ENCODE measurements around the gene IL17RA.

The IL17RA gene

DNA sequence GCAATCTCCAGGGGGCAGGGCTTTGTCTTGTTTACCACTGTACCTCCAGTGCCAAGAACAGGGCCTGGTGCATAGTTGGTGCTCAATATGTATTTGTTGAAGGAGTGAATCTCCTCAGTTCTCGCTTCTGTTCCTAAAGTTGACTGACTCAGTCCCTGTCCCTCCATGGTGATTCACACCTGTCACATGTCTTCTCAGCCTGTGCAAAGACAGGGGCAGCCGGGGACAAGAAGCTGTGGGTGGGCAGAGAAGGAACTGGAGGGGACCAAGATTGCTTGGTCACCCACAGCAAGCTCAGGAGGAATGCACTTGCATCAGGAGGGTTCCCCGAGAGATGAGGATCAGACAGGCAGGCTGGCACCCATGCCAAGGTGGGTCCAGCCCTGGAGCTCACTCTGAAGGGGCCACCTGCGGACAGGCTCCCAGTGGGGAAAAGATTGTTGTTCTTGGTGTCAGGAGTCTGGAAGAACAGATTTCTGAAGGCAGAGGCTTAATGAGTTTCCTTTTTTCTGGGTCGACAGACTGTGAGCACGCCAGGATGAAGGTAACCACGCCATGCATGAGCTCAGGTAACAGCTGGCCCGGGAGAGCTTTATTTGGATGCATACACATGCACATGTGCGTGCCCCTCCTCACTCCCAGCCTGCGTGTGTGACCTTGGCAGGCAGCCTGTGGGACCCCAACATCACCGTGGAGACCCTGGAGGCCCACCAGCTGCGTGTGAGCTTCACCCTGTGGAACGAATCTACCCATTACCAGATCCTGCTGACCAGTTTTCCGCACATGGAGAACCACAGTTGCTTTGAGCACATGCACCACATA lies 16.9 kb downstream of the IL17RA start:
- TF ChIP-seq TAF1 (IDR thresholded peaks at IDR 0.05; ENCODE audit: borderline replicate concordance, insufficient read depth, low read length) = no peak
- TF ChIP-seq FOXP2 (optimal IDR thresholded peaks at IDR 0.05; ENCODE audit: borderline replicate concordance, extremely low read depth, extremely low read length, insufficient read depth) = no peak
- no peak for TF ChIP-seq SIN3A (IDR thresholded peaks at IDR 0.05; ENCODE audit: borderline replicate concordance, insufficient read depth, low read length)
- no peak for TF ChIP-seq POLR2AphosphoS5 (IDR thresholded peaks at IDR 0.05; ENCODE audit: low read depth, low read length)
- TF ChIP-seq, protein P1, sequence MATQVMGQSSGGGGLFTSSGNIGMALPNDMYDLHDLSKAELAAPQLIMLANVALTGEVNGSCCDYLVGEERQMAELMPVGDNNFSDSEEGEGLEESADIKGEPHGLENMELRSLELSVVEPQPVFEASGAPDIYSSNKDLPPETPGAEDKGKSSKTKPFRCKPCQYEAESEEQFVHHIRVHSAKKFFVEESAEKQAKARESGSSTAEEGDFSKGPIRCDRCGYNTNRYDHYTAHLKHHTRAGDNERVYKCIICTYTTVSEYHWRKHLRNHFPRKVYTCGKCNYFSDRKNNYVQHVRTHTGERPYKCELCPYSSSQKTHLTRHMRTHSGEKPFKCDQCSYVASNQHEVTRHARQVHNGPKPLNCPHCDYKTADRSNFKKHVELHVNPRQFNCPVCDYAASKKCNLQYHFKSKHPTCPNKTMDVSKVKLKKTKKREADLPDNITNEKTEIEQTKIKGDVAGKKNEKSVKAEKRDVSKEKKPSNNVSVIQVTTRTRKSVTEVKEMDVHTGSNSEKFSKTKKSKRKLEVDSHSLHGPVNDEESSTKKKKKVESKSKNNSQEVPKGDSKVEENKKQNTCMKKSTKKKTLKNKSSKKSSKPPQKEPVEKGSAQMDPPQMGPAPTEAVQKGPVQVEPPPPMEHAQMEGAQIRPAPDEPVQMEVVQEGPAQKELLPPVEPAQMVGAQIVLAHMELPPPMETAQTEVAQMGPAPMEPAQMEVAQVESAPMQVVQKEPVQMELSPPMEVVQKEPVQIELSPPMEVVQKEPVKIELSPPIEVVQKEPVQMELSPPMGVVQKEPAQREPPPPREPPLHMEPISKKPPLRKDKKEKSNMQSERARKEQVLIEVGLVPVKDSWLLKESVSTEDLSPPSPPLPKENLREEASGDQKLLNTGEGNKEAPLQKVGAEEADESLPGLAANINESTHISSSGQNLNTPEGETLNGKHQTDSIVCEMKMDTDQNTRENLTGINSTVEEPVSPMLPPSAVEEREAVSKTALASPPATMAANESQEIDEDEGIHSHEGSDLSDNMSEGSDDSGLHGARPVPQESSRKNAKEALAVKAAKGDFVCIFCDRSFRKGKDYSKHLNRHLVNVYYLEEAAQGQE (IDR thresholded peaks at IDR 0.05; ENCODE audit: insufficient read depth in 1 of 2, low read depth in 2 of 2, low read length in 2 of 2) = no peak

DNA sequence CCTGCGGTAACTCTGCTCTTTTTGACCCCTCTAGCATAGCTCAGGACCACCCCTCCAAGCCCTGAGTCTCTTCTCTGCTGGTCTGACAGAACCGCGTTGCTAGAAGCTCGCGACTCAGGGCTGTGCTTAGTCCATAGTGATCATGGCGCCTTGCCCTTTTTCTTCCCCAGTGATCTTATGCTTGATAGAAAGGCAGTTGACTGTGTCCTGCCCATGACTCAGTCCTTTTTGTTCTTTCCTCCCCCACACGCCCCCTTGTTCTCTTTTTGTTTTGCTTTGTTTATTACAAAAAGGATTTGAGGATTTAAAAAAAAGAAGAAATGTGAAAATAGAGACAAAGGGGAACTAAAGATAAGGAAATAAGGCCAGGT lies 17.5 kb downstream of the IL17RA start:
- TF ChIP-seq FOXP2 (optimal IDR thresholded peaks at IDR 0.05; ENCODE audit: borderline replicate concordance, extremely low read depth, extremely low read length, insufficient read depth) (no peak), TAF1 (IDR thresholded peaks at IDR 0.05; ENCODE audit: borderline replicate concordance, insufficient read depth, low read length) (no peak), SIN3A (IDR thresholded peaks at IDR 0.05; ENCODE audit: borderline replicate concordance, insufficient read depth, low read length) (no peak), POLR2AphosphoS5 (IDR thresholded peaks at IDR 0.05; ENCODE audit: low read depth, low read length) (no peak)
- TF ChIP-seq, protein P1 (IDR thresholded peaks at IDR 0.05; ENCODE audit: insufficient read depth in 1 of 2, low read depth in 2 of 2, low read length in 2 of 2) = no peak

DNA sequence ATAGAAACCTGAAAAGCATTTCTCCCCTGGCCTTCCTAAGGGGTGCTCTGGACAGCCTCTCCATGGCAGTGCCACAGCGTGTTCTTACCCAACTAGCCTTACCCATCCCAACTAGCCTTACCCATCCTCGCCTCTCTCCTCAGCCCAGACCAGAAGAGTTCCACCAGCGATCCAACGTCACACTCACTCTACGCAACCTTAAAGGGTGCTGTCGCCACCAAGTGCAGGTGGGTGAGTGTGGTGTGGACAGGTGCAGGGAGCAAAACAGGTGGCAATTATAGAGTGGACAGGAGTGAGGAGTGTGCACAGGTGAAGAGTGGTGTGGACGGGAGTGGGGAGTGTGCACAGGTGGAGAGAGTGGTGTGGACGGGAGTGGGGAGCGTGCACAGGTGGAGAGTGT lies 18.6 kb downstream of the IL17RA start:
- TF ChIP-seq TAF1 (IDR thresholded peaks at IDR 0.05; ENCODE audit: borderline replicate concordance, insufficient read depth, low read length) (no peak), SIN3A (IDR thresholded peaks at IDR 0.05; ENCODE audit: borderline replicate concordance, insufficient read depth, low read length) (no peak), POLR2AphosphoS5 (IDR thresholded peaks at IDR 0.05; ENCODE audit: low read depth, low read length) (no peak), FOXP2 (optimal IDR thresholded peaks at IDR 0.05; ENCODE audit: borderline replicate concordance, extremely low read depth, extremely low read length, insufficient read depth) (no peak)
- TF ChIP-seq, protein P1 (IDR thresholded peaks at IDR 0.05; ENCODE audit: insufficient read depth in 1 of 2, low read depth in 2 of 2, low read length in 2 of 2) = no peak

DNA sequence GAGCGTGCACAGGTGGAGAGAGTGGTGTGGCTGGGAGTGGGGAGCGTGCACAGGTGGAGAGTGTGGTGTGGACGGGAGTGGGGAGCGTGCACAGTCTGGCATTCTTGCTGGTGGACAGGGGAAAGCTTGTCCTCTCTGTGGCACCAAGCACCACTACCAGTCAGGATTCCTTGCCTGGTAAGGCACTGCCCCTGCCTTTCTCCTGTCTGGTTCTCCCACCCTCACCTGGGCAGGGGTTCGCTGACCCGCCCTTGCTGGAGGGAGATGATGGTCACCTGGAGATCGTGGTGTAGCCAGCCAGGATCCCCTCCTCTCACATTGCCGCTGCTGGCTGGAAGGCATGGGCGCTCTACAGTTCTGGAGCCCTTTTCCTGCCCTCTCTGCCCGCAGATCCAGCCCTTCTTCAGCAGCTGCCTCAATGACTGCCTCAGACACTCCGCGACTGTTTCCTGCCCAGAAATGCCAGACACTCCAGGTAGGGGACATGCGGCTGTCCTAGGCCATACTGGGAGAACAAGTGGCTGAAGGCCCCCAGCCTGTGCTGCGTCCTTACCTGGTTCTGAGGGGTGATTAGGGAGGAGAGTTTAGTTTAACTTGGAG lies 19.6 kb downstream of the IL17RA start:
- TF ChIP-seq FOXP2 (optimal IDR thresholded peaks at IDR 0.05; ENCODE audit: borderline replicate concordance, extremely low read depth, extremely low read length, insufficient read depth) (no peak), POLR2AphosphoS5 (IDR thresholded peaks at IDR 0.05; ENCODE audit: low read depth, low read length) (no peak), TAF1 (IDR thresholded peaks at IDR 0.05; ENCODE audit: borderline replicate concordance, insufficient read depth, low read length) (no peak)
- TF ChIP-seq, protein P1 (IDR thresholded peaks at IDR 0.05; ENCODE audit: insufficient read depth in 1 of 2, low read depth in 2 of 2, low read length in 2 of 2) = no peak
